Mesenchymal stem cell (in vitro differentiated cells and primary cell): ENCODE measurements around the gene CABP1.
A peak's percentile ranks its signal among the peaks of the same experiment; 100 is the strongest.

Experiments used
- DNase-seq: peaks from one replicate; pipeline ENCODE4 v3.0.0-alpha.2; 2013
- H2AFZ ChIP-seq: one replicate; pipeline ENCODE4 v1.6.1; 2013; ENCODE audit warnings: low read depth, mild to moderate bottlenecking, control low read depth, inconsistent platforms, low read length, moderate library complexity
- H2AK5ac ChIP-seq: 2 replicates; pipeline ENCODE4 v1.6.1; 2013; ENCODE audit warnings: low read length, moderate library complexity, mild to moderate bottlenecking, inconsistent platforms; ENCODE audit not compliant: severe bottlenecking
- H2BK120ac ChIP-seq: one replicate; pipeline ENCODE4 v1.6.1; 2013; ENCODE audit warnings: low read depth, mild to moderate bottlenecking, inconsistent platforms, low read length, moderate library complexity
- H2BK12ac ChIP-seq, 2 experiments: one replicate each; pipeline ENCODE4 v1.6.1; 2013; ENCODE audit warnings: inconsistent platforms in 2 of 2, low read length in 2 of 2, mild to moderate bottlenecking in 2 of 2, moderate library complexity in 2 of 2, control low read depth in 1 of 2
- H2BK15ac ChIP-seq: one replicate; pipeline ENCODE4 v1.6.1; 2013; ENCODE audit warnings: mild to moderate bottlenecking, low read depth, inconsistent platforms; ENCODE audit not compliant: poor library complexity, severe bottlenecking
- H2BK5ac ChIP-seq: 2 replicates; pipeline ENCODE4 v1.6.1; 2013; ENCODE audit warnings: low read depth, mild to moderate bottlenecking, low read length, control low read depth, inconsistent platforms; ENCODE audit not compliant: poor library complexity, severe bottlenecking
- H3K14ac ChIP-seq, 2 experiments: one replicate each; pipeline ENCODE4 v1.6.1; 2013; ENCODE audit warnings: inconsistent platforms in 2 of 2, low read length in 2 of 2, control low read depth in 1 of 2, mild to moderate bottlenecking in 1 of 2, moderate library complexity in 1 of 2
- H3K18ac ChIP-seq, 2 experiments: one replicate each; pipeline ENCODE4 v1.6.1; 2013; ENCODE audit warnings: inconsistent platforms in 2 of 2, low read length in 2 of 2, control low read depth in 1 of 2, low read depth in 1 of 2, mild to moderate bottlenecking in 1 of 2
- H3K23ac ChIP-seq, 2 experiments: one replicate each; pipeline ENCODE4 v1.6.1; 2013; ENCODE audit warnings: inconsistent platforms in 2 of 2, low read length in 2 of 2, mild to moderate bottlenecking in 2 of 2, moderate library complexity in 2 of 2, control low read depth in 1 of 2
- H3K27ac ChIP-seq: 2 replicates; pipeline ENCODE4 v1.5.1; 2013; ENCODE audit warnings: mild to moderate bottlenecking, moderate library complexity, low read length, control low read depth, inconsistent platforms; ENCODE audit not compliant: poor library complexity, severe bottlenecking
- H3K27me3 ChIP-seq, 2 experiments: 2 replicates each; pipeline versions ENCODE4 v1.6.1 to v1.7.0; 2013; ENCODE audit warnings: low read length in 2 of 2, mild to moderate bottlenecking in 2 of 2, moderate library complexity in 2 of 2, control low read depth in 1 of 2, inconsistent platforms in 1 of 2; ENCODE audit not compliant: control insufficient read depth in 1 of 2, insufficient read depth in 1 of 2
- H3K36me3 ChIP-seq, 2 experiments: 2 replicates each; pipeline versions ENCODE4 v1.6.1 to v1.7.0; 2013; ENCODE audit warnings: low read length in 2 of 2, control low read depth in 1 of 2, inconsistent platforms in 1 of 2, low read depth in 1 of 2, mild to moderate bottlenecking in 1 of 2; ENCODE audit not compliant: insufficient read depth in 2 of 2, control insufficient read depth in 1 of 2
- H3K4ac ChIP-seq, 2 experiments: one replicate each; pipeline ENCODE4 v1.6.1; 2013; ENCODE audit warnings: inconsistent platforms in 2 of 2, low read length in 2 of 2, mild to moderate bottlenecking in 2 of 2, moderate library complexity in 2 of 2, control low read depth in 1 of 2, low read depth in 1 of 2
- H3K4me1 ChIP-seq: 2 replicates; pipeline ENCODE4 v1.6.1; 2013; ENCODE audit warnings: low read depth, low read length, control low read depth; ENCODE audit not compliant: control insufficient read depth, insufficient read depth
- H3K4me2 ChIP-seq: 2 replicates; pipeline ENCODE4 v1.6.1; 2013; ENCODE audit warnings: low read length, mild to moderate bottlenecking, inconsistent platforms; ENCODE audit not compliant: poor library complexity, severe bottlenecking
- H3K4me3 ChIP-seq, 2 experiments: 2 replicates each; pipeline versions ENCODE4 v1.5.1 to v1.7.0; 2013; ENCODE audit warnings: low read length in 2 of 2, mild to moderate bottlenecking in 2 of 2, control low read depth in 1 of 2, low read depth in 1 of 2; ENCODE audit not compliant: insufficient read depth in 1 of 2
- H3K79me1 ChIP-seq: replicated peaks from 2 replicates; pipeline ENCODE4 v1.6.1; 2013; ENCODE audit warnings: mild to moderate bottlenecking, control low read depth, low read length, inconsistent platforms; ENCODE audit not compliant: poor library complexity, severe bottlenecking
- H3K9ac ChIP-seq: 2 replicates; pipeline ENCODE4 v1.7.0; 2013; ENCODE audit warnings: mild to moderate bottlenecking, low read length, moderate library complexity
- H3K9me3 ChIP-seq: 2 replicates; pipeline ENCODE4 v1.7.0; 2013; ENCODE audit warnings: mild to moderate bottlenecking, low read length; ENCODE audit not compliant: control insufficient read depth
- H4K8ac ChIP-seq: one replicate; pipeline ENCODE4 v1.6.1; 2013; ENCODE audit warnings: inconsistent platforms, mild to moderate bottlenecking, low read length, moderate library complexity
- H4K91ac ChIP-seq: one replicate; pipeline ENCODE4 v1.6.1; 2013; ENCODE audit warnings: mild to moderate bottlenecking, low read length, inconsistent platforms
- WGBS: methylation state at CpG from one replicate; pipeline ENCODE4 v1.1.7; 2013; ENCODE audit warnings: mixed read lengths; 5-methylcytosine and 5-hydroxymethylcytosine counted together

Gene CABP1

DNA sequence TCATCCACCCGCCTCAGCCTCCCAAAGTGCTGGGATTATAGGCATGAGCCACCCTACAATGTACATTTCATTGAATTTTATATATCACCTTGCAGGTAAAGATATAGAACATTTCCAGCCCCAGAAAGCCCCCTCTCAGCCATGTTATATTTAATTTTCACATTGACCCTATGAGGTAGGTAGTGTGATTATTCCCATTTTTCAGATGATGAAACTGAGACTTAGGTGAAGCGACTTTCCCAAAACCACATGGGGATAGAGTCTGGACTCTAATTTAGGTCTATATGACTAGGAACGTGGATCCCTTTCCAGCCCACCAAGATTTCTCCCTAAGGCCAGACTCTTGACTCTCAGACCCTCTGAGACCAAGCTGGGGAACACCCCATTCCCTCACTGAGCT, 43.5 kb upstream of the CABP1 start:
- no peak overlapping the region for H2BK15ac ChIP-seq
- H3K4ac ChIP-seq: no peak overlapping the region
- H4K91ac ChIP-seq: no peak overlapping the region
- no peak overlapping the region for H3K23ac ChIP-seq
- H3K27me3 ChIP-seq: peaks cover 3 to 44% of the 10 kb centered on the region in 2 experiments
- H3K79me1 ChIP-seq: no peaks in the 10 kb centered on the region
- H2AFZ ChIP-seq: no peak overlapping the region
- H2BK12ac ChIP-seq: no peak overlapping the region
- no peaks in the 10 kb centered on the region for H3K9me3 ChIP-seq
- DNase-seq: no peak
- no peak overlapping the region for H3K9ac ChIP-seq
- H2BK5ac ChIP-seq: no peak overlapping the region
- H3K4me2 ChIP-seq: no peak overlapping the region
- WGBS: 83% methylated on average over 2 of the region's 3 CpGs
- H3K36me3 ChIP-seq: no peaks in the 10 kb centered on the region
- no peak overlapping the region for H3K4me3 ChIP-seq
- no peak overlapping the region for H2AK5ac ChIP-seq
- no peak overlapping the region for H3K14ac ChIP-seq
- no peak overlapping the region for H3K27ac ChIP-seq
- H3K18ac ChIP-seq: no peak overlapping the region
- H3K4me1 ChIP-seq: peaks cover 7% of the 10 kb centered on the region
- no peak overlapping the region for H4K8ac ChIP-seq
- H2BK120ac ChIP-seq: no peak overlapping the region

DNA sequence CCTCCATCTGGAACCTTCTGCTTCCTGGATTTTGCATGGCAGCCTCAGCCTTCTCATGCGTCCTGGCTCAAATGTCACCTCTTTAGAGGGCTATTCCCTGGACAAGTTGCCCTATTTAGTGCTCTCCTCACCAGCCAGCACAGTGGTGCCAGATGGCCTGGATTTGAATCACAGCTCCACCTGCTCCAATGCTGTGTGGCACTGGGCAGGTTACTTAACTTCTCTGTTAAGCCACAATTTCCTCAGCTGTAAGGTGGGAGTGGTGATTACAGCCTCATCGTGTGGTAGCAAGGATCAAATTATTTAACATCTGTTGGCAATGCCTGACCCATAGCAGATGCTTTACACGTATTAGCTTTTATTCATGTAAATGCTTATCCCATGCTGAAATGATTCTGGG, 42.6 kb upstream of the CABP1 start:
- Histone ChIP-seq H3K27me3 (peaks cover 0 to 40% of the 10 kb centered on the region in 2 experiments), H2BK12ac (no peak overlapping the region), H3K4ac (no peak overlapping the region), H3K36me3 (no peaks in the 10 kb centered on the region), H3K4me2 (no peak overlapping the region), H3K23ac (no peak overlapping the region), H2BK120ac (no peak overlapping the region), H3K9me3 (no peaks in the 10 kb centered on the region), H2AFZ (no peak overlapping the region), H3K14ac (no peak overlapping the region), H4K8ac (no peak overlapping the region), H3K27ac (no peak overlapping the region), H3K4me1 (peaks cover 7% of the 10 kb centered on the region), H3K18ac (no peak overlapping the region), H4K91ac (no peak overlapping the region), H2BK15ac (no peak overlapping the region), H2BK5ac (no peak overlapping the region), H3K79me1 (no peaks in the 10 kb centered on the region), H3K9ac (no peak overlapping the region), H2AK5ac (no peak overlapping the region), H3K4me3 (no peak overlapping the region)
- DNase-seq: no peak
- WGBS: 90% methylated on average over 1 of the region's 3 CpGs

DNA sequence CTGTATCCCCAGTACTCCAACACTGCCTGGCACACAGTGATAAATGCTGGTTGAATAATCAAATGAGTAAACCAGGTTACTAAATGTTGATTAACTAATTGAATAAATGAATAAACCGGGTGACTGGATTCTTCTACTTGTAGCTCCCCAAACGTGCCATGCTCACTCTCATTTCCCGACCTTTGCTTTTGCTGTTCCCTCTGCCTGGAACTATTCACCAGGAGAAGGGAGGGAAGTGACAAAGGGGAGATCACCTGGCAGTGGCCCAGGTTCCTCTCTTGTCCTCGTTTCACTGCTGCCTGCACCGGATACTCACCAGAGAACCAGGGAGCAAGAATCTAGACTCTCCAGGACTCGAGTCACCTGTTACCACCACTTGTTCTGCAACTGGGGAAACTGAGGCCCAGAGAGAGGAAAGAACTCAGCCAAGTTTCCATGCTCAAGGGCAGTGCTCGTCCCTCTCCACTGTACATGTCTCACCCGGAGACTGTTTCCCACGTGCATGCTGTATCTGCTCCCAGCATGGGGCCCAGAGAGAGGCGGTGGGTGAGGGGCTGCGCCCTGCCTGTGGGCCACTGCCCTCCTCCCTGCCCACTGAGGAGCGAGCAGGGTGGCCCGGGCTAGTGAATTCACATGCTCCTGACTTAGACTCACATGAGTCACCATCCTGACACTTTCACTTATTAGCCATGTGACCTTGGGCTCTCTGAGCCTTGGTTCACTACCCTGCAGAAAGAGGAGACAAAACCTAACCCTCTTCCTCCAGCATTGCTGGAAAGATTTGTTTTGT, 41.6 kb upstream of the CABP1 start:
- 60% methylated on average over 13 of the region's 13 CpGs for WGBS
- peak overlapping the region; percentile 62 for H3K4me2 ChIP-seq
- H3K4me3 ChIP-seq: no peak overlapping the region
- no peak overlapping the region for H2AK5ac ChIP-seq
- no peak overlapping the region for H2BK120ac ChIP-seq
- no peaks in the 10 kb centered on the region for H3K79me1 ChIP-seq
- H3K23ac ChIP-seq: no peak overlapping the region
- H4K8ac ChIP-seq: no peak overlapping the region
- no peak overlapping the region for H3K4ac ChIP-seq
- no peak overlapping the region for H3K27ac ChIP-seq
- H2BK5ac ChIP-seq: no peak overlapping the region
- peaks cover 0 to 40% of the 10 kb centered on the region in 2 experiments for H3K27me3 ChIP-seq
- no peak overlapping the region for H2BK15ac ChIP-seq
- H3K36me3 ChIP-seq: no peaks in the 10 kb centered on the region
- peak; percentile 74 for DNase-seq
- no peak overlapping the region for H4K91ac ChIP-seq
- H3K18ac ChIP-seq: peak overlapping the region in 1 of 2 experiments; percentile 44
- no peaks in the 10 kb centered on the region for H3K9me3 ChIP-seq
- H3K9ac ChIP-seq: no peak overlapping the region
- peaks cover 7% of the 10 kb centered on the region for H3K4me1 ChIP-seq
- H2BK12ac ChIP-seq: no peak overlapping the region
- no peak overlapping the region for H2AFZ ChIP-seq
- peak overlapping the region in 1 of 2 experiments; percentile 72 for H3K14ac ChIP-seq

DNA sequence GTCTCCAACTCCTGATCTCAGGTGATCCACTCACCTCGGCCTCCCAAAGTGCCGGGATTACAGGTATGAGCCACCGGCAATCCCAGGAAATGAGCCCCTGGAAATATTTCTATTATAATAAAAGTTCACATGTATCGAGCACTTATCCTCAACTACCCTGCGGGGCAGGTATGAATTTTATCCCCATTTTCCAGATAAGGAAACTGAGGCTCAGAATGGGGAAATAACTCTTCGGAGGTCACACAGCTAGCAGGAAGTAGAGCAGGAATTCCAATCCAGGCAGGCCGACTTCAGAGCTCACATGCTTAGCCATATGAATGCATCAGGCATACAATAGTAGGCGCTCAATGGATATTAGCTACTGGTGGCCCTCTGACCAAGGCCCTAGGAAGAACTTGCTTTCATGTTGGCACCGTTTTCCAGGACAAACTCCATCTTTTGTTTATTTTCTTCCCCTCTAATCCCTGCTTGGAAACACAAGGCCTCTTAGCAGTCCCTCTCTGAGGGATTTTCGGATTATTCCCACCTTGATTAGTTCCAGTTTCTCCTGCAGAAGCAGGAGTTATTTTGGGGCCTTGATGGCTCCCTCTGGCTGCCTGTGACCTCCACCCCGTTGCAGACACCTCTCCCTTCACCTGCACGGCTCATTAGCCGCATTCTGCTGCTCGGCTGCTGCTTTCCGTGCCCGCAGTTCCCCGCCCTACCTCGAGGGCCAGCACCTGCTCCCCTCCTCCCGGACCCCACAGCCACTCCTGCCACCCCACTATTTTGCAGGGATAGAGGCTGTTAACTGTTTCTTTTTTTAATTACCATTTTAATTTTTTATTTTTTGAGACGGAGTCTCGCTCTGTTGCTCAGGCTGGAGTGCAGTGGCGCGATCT, 40.5 kb upstream of the CABP1 start:
- Histone ChIP-seq H4K91ac (no peak overlapping the region), H3K14ac (no peak overlapping the region), H3K4ac (no peak overlapping the region), H3K36me3 (no peaks in the 10 kb centered on the region), H3K9ac (no peak overlapping the region), H2BK12ac (no peak overlapping the region), H3K4me3 (no peak overlapping the region), H3K9me3 (no peaks in the 10 kb centered on the region), H2AK5ac (no peak overlapping the region), H2BK5ac (no peak overlapping the region), H3K27me3 (peaks cover 0 to 47% of the 10 kb centered on the region in 2 experiments), H3K23ac (no peak overlapping the region), H3K27ac (no peak overlapping the region), H4K8ac (no peak overlapping the region), H3K18ac (no peak overlapping the region), H3K4me1 (peaks cover 7% of the 10 kb centered on the region), H2BK120ac (no peak overlapping the region), H3K79me1 (no peaks in the 10 kb centered on the region), H2BK15ac (no peak overlapping the region), H3K4me2 (no peak overlapping the region), H2AFZ (no peak overlapping the region)
- no peak for DNase-seq
- WGBS: 87% methylated on average over 16 of the region's 23 CpGs
